HG02763 (cell line): ENCODE measurements around the gene PRCD.

ENCODE experiments used
- ATAC-seq: cut with Tn5 transposase; IDR thresholded peaks from one replicate; pipeline ENCODE4 v1.9.1; 2021; ENCODE audit warnings: mild to moderate bottlenecking, moderate library complexity; ENCODE audit not compliant: unreplicated experiment

PRCD gene

DNA sequence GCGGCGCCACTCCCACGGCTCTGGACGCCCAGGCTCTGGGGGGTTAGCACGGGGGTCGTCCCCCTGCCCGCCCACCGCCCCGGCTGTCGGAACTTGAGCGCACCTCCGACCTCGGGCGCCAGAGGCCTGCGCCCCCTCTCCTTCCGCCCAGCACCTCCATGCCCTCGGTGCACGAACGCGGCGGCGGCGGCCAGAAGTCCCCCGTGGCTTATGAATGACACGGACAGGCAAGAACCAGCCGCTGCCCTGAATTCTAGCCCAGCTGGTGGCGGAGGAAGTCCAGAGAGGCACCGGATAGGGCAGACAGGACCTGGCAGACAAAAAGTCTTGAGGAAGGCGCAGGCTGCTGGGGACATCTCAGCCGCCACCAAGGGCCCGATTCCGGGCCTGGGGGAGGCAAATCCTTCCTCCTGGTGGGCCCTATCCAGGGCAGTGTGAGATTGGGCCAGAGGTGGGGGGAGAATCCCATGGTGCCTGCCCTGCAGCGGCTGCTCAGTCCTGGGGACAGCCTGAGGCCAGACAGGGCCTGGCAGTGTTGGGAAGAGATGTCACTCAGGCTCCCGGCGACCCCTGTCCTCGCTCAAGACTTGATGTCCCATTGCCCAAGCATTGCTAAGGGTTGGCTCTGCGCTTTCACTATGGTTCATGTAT, 1.4 kb upstream of the PRCD start:
- no peak for ATAC-seq

GRCh38 chr17:76538941-76539570, 788 bp upstream of the PRCD start:
- ATAC-seq: no peak

GRCh38 chr17:76540381-76541300, 797 bp downstream of the PRCD start:
- ATAC-seq: no peak

- ATAC-seq: no peak
Measured at GRCh38 chr17:76541739-76542454, 2.1 kb downstream of the PRCD start.

DNA sequence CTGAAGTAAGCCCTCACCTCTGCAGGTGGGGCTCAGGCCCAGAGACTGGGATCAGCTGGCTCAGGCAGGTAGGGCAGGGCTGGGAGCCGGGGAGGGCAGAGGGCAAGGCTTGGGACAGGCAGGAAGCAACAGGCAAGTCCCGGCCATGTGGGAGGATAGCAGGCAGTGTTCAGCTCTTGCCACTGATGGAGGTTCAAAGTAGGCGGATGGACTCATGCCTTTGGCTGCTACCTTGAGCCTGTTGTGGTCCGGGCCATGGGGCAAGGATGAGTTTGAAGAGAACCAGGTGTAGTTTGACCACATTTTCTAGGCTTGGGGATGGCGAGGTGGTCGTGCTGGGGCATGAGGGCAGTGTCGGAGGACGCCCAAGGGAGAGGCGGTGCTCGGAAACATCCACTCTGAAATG, 2.7 kb downstream of the PRCD start:
- ATAC-seq: no peak

- no peak for ATAC-seq
Measured at GRCh38 chr17:76542984-76543383, 3.1 kb downstream of the PRCD start.

DNA sequence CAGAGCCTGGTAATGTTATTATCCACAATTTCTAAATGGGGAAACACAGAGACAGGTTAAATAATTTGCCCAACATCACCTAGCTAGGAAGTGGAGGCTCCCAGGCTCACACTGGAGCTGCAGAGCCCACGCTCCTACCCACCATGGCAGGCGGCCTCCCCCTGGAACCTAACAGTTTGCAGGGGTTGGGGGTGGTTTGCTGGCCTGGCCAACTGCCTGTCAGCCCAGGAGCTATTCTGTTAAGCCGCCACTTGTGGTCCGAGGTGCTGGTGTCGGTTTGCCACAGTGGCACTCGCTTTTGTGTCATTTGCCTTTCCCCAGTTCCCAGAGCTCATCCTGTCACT, 3.6 kb downstream of the PRCD start:
- ATAC-seq: no peak

DNA sequence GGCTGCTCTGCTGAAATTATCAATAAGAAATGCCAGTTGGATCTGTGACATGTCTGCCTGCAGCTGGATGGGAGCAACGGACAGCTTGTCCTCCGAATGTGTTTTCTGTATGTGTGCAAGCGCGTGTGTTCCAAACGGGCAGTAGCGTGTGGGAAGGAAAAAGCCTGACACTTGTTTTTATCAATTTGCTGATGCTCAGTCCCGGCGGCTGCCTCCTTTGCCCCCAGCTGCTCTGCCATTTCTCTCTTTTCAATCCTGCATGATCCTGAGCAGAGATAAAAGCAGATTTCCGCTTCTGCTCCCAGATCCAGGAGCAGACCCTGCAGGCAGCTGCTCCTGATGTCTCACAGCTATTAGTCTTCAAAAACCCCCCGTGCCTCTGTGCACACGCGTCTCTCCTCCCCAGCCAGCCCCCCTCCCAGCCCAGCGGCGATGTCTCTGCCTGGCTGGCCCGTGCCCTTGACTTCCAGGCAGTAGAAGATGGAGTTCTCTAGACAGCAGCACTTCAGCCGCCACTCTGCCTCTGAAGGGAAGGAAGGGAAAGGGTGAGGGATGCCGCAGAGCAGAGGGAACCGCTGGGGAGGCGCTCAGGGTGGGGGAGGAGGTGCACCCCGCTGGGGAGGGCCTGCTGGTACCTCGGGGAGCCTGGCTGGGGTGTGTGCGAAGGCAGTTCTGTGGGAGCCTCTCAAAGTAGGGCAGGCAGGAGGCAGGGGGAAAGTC, 4.1 kb downstream of the PRCD start:
- ATAC-seq: no peak

GRCh38 chr17:76544546-76545365, 4.9 kb downstream of the PRCD start:
- no peak for ATAC-seq

GRCh38 chr17:76545918-76546555, 6.2 kb downstream of the PRCD start:
- no peak for ATAC-seq

DNA sequence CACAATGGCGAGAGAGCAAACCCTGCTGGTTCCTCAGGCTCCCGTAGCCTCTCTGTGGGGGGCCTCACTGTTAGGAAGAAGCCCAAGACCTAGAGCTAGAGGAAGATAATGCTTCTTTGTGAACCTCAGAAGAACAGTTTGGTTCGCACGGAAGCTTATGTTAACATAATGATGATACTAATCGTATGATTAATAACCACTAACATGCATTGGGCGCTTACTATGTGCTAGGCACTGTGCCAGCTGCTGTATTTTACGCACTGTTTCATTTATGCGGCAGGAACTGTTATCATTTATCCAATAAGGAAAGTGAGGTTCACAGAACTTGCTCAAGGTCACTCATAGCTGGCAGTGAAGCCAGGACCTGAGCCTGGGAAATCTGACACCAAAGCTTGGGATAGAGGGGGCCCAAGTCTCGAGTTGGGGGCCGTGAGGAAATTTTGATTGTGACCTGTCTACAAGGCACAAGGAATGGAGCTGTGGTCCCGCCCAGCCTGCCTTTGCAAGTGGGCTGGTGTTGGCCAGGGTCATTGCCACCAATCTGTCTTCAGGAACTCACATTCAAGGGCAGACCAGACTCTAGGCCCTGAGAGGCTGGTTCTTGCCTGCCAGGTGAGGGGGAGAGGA, 6.8 kb downstream of the PRCD start:
- ATAC-seq: no peak

- ATAC-seq: no peak
Measured at GRCh38 chr17:76547183-76547641, 7.4 kb downstream of the PRCD start.

GRCh38 chr17:76547642-76548202, 7.9 kb downstream of the PRCD start:
- no peak for ATAC-seq

GRCh38 chr17:76548378-76549214, 8.8 kb downstream of the PRCD start:
- ATAC-seq: no peak

- no peak for ATAC-seq
Measured at GRCh38 chr17:76549215-76549518, 9.3 kb downstream of the PRCD start.

DNA sequence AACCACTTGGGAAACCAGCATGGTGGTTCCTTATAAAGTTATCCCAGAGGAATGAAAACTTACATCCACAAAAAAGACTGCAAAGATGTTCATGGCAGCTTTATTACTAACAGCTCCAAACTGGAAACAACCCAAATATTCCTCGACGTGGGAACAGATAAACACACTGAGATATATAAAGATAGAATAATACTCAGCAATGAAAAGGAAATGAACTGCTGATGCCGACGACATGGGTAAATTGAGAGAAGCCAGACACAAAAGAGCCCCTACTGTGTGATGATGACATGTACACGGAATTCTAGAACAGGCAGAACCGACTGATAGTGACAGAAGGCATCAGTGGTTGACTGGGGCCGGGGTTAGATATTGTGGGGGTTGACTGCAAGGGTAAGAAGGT, 9.7 kb downstream of the PRCD start:
- no peak for ATAC-seq

DNA sequence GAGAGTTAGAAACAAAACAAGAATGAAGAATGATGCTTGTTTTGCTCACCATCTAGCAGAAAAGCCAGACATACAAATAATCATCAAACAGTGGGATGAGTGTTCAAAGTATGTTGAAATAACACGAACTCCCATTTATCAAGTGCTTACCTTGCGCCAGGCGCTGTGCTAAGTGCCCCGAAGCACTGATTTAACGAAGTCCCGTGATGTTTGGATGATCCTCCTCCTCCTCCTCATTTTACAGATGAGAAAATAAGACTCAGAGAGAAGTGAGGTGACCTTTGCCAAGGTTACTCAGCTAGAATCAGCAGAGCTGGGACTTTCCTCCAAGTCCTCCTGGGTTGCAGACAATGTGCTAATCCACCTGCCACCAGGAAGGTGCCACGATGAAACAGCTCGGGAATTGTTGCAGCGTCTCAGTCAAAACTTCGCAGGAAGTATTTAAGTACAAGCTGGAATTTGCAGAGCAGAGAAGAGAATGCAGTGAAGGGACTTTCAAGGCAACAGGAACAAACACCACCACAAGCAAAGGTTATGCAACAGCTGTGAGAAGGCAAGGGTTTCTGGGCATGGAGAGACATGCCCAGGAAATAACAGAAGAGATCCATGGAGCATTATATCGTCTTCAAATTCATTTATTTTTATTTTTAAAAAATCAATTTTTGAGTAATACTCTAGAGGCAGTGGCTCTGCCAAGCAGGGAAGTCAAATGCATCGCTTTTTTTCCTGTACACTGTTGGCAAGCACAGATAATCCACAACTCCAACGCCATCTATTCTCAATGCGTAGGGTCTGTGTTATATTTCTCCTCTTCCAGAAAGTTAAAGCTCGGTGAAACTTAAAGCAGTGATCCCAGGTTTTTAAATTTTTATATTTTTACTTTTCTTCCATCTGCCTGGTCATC, 11.1 kb downstream of the PRCD start:
- ATAC-seq: no peak
